Activated T-helper 1 cell treated with anti-CD3 and anti-CD28 coated beads, Interleukin-12 subunit alpha, Interleukin-12 subunit beta, Interleukin-2, Interleukin-4 antibody, amounts not matched to agents 30 ng/mL and 10 ng/mL and 1 ng/mL, durations not matched to agents 14 hours and 24 hours and 36 hours (primary cell): ENCODE measurements around the gene CHST3. TPM values are rescaled to one million over a fixed set of nuclear protein-coding genes. Genes with fewer than 3 reads are reported as not detected.

Experiments
- DNase-seq: peaks from one replicate; pipeline ENCODE4 v3.0.0; 2021; ENCODE audit warnings: low spot score
- H3K27ac Mint-ChIP-seq: one replicate; pipeline ENCODE4 v1.8.0; 2021; ENCODE audit warnings: mild to moderate bottlenecking, mixed read lengths
- H3K27me3 Mint-ChIP-seq: one replicate; pipeline ENCODE4 v1.8.0; 2022; ENCODE audit warnings: mild to moderate bottlenecking, moderate library complexity, mixed read lengths; ENCODE audit not compliant: insufficient read depth
- H3K36me3 Mint-ChIP-seq: one replicate; pipeline ENCODE4 v1.8.0; 2021; ENCODE audit warnings: low read depth, mixed read lengths
- H3K4me1 Mint-ChIP-seq: one replicate; pipeline ENCODE4 v1.8.0; 2021; ENCODE audit warnings: low read depth, mixed read lengths
- H3K4me3 Mint-ChIP-seq: one replicate; pipeline ENCODE4 v1.8.0; 2021; ENCODE audit warnings: mild to moderate bottlenecking, moderate library complexity, mixed read lengths
- H3K9me3 Mint-ChIP-seq: one replicate; pipeline ENCODE4 v1.8.0; 2021; ENCODE audit warnings: mixed read lengths
- intact Hi-C: fragments of 100-400 bp; cut with micrococcal nuclease; formaldehyde crosslinking; loops from one replicate; pipeline ENCODE4 v1.15.1; 2024
- total RNA-seq: library from RNA; stranded (reverse); gene quantifications from 2 replicates; pipeline ENCODE4 v1.2.3, GENCODE V29; 2022

The CHST3 gene
- total RNA-seq, 1 donor from 2014 or later, result 0.16 TPM

DNA sequence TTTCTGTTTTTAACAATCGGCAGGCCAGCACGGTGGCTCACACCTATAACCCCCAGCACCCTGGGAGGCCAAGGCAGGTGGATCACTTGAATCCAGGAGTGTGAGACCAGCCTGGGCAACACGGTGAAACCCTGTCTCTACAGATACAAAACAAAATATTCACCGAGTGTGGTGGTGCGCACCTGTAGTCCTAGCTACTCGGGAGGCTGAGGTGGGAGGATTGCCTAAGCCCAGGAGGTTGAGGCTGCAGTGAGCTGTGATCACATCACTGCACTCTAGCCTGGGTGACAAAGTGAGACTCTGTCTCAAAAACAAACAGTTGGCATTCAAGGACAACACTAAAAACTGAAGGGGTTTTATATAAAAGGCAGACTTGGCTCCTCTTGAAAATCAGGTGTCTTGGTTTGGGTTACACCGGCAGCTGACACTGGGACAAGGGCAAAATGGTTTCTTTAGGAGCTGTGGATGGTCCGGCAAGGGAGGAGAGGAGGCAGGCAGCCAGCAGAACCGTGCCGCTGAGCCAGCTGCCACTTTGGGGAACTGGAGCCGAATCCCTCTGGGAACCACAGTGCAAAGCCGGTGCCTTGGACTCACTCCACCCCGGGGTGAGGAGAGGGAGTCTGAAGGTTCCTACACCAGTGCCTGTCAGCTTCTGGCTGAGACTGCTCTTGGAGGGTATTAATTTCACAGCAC is 52.6 kb downstream of the CHST3 start:
- DNase-seq, result no peak
- intact Hi-C loops, result no loop called here
- peaks cover 6% of the 10 kb centered on the region for H3K4me1 Mint-ChIP-seq
- no peak overlapping the region for H3K27ac Mint-ChIP-seq
- no peaks in the 10 kb centered on the region for H3K36me3 Mint-ChIP-seq
- no peaks in the 10 kb centered on the region for H3K9me3 Mint-ChIP-seq
- H3K4me3 Mint-ChIP-seq, result no peak overlapping the region
- H3K27me3 Mint-ChIP-seq, result no peaks in the 10 kb centered on the region

DNA sequence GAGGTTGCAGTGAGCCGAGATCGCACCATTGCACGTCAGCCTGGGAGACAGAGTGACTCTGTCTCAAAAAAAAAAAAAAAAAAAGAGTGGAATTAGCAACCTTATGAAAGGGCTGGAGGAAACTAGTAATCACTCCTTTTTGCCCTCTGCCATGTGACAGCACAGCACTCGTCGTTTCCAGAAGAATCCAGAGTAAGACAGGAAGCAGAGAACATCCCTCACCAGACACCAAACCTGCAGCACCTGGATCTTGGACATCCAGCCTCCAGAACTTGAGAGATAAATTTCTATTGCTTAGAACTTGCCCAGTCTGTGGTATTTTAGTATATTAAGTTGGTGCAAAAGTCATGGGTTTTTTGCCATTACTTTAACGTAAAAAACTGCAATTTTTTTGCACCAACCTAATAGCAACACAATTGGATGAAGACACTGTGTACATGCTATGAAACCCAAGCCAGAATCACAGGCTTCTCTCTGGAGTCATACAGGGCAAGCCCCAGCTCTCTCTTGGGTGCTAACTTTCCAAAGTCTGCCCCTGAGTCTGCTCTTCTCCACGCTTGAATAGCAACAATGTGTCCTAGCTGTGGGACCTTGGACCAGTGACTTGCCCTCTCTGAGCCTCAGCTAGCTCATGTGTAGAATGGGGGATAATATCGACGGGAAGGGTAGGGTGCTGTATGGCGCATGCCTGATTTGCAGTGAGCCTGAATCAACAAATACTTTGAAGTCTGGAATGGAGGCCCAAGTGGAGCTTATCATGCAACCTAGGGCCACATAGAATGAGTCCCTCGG is 55.1 kb downstream of the CHST3 start:
- Mint-ChIP-seq H3K27ac (no peak overlapping the region), H3K36me3 (no peaks in the 10 kb centered on the region), H3K4me3 (no peak overlapping the region), H3K9me3 (no peaks in the 10 kb centered on the region), H3K4me1 (peaks cover 6% of the 10 kb centered on the region), H3K27me3 (no peaks in the 10 kb centered on the region)
- intact Hi-C loops, result no loop called here
- no peak for DNase-seq

DNA sequence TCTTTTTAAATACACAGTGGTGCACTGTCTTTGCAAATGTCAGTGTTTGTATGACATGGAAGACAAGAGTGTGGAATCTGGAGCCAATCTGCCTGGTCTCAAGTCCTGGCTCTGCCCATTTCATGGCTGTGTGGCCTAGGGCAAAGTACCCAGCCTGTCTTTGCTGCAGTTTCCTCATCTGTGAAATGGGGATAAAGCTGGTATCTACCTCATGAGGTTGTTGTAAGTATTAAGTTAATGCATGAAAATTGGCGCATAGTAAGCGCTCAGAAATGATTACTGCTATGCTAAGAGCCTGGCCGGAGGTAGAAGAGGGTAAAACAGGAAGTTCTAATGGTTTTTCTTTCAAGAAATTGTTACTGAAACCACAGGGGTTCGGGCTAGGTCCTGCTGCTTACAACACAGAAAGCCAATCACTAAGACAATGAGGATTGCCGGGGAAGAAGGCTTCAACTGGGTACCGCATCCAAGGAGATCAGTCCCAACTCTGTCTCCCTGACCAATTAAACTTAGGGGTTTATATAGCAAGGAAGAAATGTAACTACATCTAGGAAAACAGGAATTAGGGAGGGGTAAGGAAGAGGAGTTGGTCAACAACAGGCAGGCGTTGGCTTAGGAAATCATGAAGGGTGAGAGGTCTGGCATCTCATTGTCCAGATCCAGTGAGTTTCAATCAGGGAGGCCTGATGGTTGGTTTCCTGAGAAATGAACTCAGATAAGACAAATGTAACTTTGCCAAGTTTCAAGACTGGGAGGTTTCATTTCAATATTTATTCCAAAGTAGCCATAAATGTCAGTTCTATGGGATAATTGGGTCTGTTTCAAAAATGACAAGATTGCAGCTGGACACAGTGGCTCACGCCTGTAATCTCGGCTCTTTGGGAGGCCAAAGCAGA is 57.0 kb downstream of the CHST3 start:
- no peaks in the 10 kb centered on the region for H3K36me3 Mint-ChIP-seq
- DNase-seq, result no peak
- peaks cover 6% of the 10 kb centered on the region for H3K4me1 Mint-ChIP-seq
- intact Hi-C loops, result no loop called here
- H3K4me3 Mint-ChIP-seq, result no peak overlapping the region
- no peaks in the 10 kb centered on the region for H3K9me3 Mint-ChIP-seq
- peaks cover 3% of the 10 kb centered on the region for H3K27me3 Mint-ChIP-seq
- H3K27ac Mint-ChIP-seq, result no peak overlapping the region

DNA sequence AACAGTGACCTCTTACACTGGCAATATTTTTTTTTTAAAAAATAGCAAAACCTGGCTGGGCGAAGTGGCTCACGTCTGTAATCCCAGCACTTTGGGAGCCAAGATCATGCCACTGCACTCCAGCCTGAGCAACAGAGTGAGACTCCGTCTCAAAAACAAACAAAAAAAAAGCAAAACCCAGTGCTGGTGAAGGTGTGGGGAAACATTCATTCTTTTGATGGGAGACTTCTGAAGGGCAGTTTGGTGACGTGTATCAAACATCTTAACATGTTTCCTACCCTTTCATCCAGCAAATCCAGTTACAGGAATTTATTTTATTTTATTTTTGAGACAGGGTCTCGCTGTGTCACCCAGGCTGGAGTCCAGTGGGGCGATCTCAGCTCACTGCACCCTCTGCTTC is 58.0 kb downstream of the CHST3 start:
- Mint-ChIP-seq H3K4me1 (peaks cover 6% of the 10 kb centered on the region), H3K27me3 (peaks cover 3% of the 10 kb centered on the region), H3K4me3 (no peak overlapping the region), H3K9me3 (no peaks in the 10 kb centered on the region), H3K27ac (no peak overlapping the region), H3K36me3 (no peaks in the 10 kb centered on the region)
- DNase-seq, result no peak
- intact Hi-C loops, result no loop called here

DNA sequence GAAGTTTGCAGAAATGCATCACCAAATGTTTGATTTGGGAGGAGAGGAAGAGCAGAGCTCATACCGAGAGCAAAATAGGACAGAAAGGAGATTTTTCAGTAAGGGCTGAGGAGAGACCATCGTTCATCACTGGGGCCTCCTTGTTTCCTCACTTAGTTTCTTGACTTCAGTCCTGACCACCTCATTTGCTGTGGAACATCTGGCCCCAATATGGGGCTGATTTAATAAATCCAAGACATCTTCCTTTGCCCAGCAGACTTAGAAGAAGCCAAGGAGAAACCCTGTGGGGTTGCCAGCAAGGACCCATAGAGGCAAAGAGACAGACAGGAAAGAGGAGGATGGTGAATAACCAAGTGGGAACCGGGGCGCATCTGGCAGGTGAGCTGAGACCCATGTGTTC is 60.4 kb downstream of the CHST3 start:
- H3K4me1 Mint-ChIP-seq, result peaks cover 6% of the 10 kb centered on the region
- H3K27me3 Mint-ChIP-seq, result peaks cover 3% of the 10 kb centered on the region
- H3K4me3 Mint-ChIP-seq, result no peak overlapping the region
- DNase-seq, result no peak
- H3K9me3 Mint-ChIP-seq, result no peaks in the 10 kb centered on the region
- intact Hi-C loops, result no loop called here
- no peaks in the 10 kb centered on the region for H3K36me3 Mint-ChIP-seq
- H3K27ac Mint-ChIP-seq, result no peak overlapping the region

DNA sequence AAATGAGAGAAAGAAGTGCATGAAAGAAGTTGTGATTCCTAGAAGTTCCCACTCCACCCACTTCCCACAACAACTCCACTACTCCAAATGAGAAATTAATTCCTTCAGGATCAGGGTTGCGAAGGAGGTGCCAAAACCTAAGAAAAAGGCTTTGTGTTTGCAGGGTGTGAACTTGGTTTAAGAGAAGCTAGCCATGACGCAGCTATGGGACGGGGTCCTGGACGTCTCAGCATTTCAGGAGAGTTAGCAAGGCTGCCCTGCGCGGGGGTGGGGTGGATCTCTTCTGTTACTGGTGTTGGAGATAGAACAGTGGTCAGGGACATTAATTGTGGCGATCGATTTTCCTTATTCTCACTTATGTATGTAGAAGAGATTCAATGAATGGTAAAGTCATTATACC is 61.2 kb downstream of the CHST3 start:
- DNase-seq, result no peak
- Mint-ChIP-seq H3K36me3 (no peaks in the 10 kb centered on the region), H3K4me1 (peaks cover 6% of the 10 kb centered on the region), H3K27ac (no peak overlapping the region), H3K27me3 (peaks cover 3% of the 10 kb centered on the region), H3K9me3 (no peaks in the 10 kb centered on the region), H3K4me3 (no peak overlapping the region)
- intact Hi-C loops, result no loop called here

DNA sequence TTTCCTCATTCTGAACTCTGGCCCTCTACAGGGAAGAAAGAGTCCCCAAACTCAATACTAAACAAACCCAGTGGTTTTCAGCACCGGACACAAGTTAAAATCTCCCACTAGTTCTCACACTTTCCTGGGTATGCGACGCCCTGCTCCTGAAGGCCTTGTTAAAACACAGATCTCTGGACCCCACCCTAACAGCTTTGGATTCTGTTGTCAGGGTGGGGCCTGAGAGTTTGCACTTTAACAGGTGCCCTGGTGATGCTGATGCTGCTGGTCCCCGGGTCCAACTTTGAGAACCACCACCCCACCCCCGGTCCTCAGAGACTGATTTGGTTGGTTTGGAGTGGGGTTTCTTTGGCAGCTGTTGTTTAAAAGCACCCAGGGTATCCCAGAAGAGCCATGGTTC is 61.6 kb downstream of the CHST3 start:
- intact Hi-C loops, result no loop called here
- Mint-ChIP-seq H3K9me3 (no peaks in the 10 kb centered on the region), H3K4me1 (peaks cover 5% of the 10 kb centered on the region), H3K27ac (no peak overlapping the region), H3K4me3 (no peak overlapping the region), H3K36me3 (no peaks in the 10 kb centered on the region), H3K27me3 (peaks cover 3% of the 10 kb centered on the region)
- DNase-seq, result no peak

DNA sequence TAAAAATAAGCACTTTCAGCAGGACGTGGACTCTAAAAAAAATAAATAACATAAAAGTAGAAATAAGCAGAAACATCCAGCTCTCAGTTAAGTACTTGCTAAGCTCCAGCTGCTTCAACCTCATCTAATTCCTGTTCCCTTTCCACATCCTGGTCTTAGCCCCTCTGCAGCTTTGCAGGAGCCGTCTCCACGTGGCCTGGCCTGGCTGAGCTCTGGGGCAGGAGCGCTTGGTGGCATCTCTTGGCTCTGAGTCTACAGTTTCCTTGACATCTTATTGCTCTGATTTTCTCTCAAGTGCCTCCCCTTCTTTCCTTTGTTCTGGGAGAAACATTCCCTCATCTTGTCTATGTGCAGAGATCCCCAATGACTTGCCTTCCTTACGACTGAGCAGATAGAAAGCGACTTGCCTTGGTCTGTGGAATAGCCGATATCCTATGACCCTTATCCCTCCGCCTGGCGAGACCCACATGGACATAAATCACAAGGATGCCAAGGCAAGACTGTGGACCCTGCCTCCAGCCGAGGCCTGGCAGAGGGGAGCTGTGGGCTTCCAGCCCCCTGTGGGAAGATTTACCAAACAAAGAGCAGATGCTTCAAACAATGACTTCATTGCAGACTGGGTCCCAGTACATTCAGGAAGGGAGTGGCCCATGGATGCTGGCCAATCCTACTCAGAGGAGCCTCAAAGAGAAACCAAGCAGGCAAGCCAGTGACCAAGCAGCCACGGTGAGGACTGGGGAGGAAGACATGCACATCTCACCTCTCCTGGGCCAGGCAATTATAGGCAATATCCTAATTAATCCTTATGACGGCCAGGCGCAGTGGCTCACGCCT is 62.3 kb downstream of the CHST3 start:
- no peaks in the 10 kb centered on the region for H3K36me3 Mint-ChIP-seq
- no peaks in the 10 kb centered on the region for H3K4me1 Mint-ChIP-seq
- H3K4me3 Mint-ChIP-seq, result no peak overlapping the region

DNA sequence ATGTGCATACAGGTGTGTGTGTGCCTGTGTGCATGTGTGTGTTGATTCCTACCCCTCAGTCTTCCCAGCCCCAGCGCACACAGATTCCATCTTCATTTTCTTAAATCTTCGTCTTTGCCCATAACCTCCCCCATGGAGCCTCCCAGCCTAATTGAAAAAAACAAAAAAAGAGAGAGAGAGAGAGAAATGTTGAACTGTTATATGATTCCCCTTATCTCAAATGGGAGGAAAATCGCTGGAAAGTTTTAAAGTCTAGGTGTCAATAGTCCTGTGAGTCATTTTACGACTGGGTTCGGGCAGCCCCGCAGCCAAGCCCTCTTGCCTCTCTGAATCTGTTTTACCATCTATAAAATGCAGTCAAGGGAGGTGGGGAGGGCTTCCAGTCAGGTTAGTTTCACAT is 63.3 kb downstream of the CHST3 start:
- H3K27ac Mint-ChIP-seq, result no peak overlapping the region
- no peak for DNase-seq
- H3K36me3 Mint-ChIP-seq, result no peaks in the 10 kb centered on the region
- intact Hi-C loops, result no loop called here
- H3K27me3 Mint-ChIP-seq, result peaks cover 10% of the 10 kb centered on the region
- H3K4me1 Mint-ChIP-seq, result no peaks in the 10 kb centered on the region
- no peak overlapping the region for H3K4me3 Mint-ChIP-seq
- H3K9me3 Mint-ChIP-seq, result no peaks in the 10 kb centered on the region

More for the DNA sequence above, 62.3 kb downstream of the CHST3 start:
- no peak for DNase-seq
- peaks cover 5% of the 10 kb centered on the region for H3K27me3 Mint-ChIP-seq
- intact Hi-C loops, result no loop called here
- H3K9me3 Mint-ChIP-seq, result no peaks in the 10 kb centered on the region
- no peak overlapping the region for H3K27ac Mint-ChIP-seq

DNA sequence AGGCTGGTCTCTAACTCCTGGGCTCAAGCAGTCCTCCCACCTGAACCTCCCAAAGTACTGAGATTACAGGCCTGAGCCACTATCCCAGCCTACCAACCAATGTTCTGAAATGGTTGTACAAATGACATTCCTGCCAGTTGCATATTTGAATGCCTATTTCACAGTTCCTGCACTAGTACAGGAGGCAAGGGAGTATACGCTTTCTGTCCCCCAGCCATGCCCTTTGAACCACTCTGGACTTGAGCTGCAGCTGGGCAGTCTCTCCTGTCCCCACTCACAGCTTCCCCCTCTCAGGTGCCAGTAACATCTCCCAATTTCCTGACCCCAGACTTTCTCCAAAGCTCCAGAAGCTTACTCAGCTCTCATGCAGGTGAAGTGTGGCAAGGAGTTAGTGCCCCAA is 65.2 kb downstream of the CHST3 start:
- Mint-ChIP-seq H3K27me3 (peaks cover 11% of the 10 kb centered on the region), H3K4me3 (no peak overlapping the region), H3K9me3 (no peaks in the 10 kb centered on the region), H3K4me1 (no peaks in the 10 kb centered on the region), H3K27ac (no peak overlapping the region), H3K36me3 (no peaks in the 10 kb centered on the region)
- intact Hi-C loops, result no loop called here
- DNase-seq, result no peak

DNA sequence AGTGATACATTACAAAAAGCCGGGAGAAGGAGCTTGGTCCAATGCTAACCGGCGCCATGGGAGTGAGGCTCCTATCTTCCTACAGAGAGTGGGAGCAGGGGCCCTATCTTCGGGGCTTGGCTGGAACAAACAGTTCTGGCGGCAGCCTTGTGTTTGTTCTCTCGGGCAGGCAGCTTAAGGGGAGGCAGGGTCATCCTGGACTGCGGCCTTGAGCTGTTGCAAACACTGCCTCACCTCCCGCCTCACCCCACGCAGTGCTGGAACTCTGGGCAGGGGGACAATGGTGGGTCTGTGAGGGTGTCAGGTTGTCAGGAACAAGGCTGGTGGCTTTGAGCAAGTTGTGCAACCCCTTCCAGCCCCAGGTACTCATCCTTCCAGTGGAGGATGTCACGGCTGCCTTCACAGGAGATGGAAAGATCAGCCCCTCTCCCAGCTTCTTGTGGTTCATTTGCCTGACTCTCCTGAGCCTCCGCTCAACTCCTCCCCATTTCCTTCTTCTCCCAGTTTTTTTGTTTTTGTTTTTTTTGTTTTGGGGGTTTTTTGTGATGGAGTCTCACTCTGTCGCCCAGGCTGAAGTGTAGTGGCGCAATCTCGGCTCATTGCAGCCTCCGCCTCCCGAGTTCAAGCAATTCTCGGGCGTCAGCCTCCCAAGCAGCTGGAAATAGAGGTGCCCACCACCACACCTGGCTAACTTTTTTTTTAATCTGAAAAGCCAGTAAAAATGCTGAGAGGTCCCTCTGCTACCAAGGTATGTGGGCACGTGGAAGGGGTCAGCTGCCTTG is 66.8 kb downstream of the CHST3 start:
- intact Hi-C loops, result no loop called here
- Mint-ChIP-seq H3K27ac (no peak overlapping the region), H3K4me3 (no peak overlapping the region), H3K27me3 (peaks cover 8% of the 10 kb centered on the region), H3K9me3 (no peaks in the 10 kb centered on the region), H3K4me1 (no peaks in the 10 kb centered on the region), H3K36me3 (no peaks in the 10 kb centered on the region)
- no peak for DNase-seq

DNA sequence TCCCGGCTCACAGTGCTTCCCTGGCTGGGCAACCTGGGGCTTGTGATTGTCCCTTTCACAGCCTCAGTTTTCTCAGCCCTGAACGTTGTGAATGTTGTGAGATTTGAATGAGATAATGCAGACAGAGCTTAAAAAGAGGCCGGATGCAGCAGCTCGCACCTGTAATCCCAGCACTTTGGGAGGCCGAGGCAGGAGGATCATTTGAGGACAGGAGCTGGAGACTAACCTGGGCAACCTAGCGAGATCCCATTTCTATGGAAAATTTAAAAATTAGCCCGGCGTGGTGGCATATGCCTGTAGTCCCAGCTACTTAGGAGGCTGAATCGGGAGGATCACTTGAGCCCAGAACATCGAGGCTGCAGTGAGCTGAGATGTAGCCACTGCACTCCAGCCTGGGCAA is 67.5 kb downstream of the CHST3 start:
- no peak for DNase-seq
- H3K36me3 Mint-ChIP-seq, result no peaks in the 10 kb centered on the region
- intact Hi-C loops, result no loop called here
- no peaks in the 10 kb centered on the region for H3K4me1 Mint-ChIP-seq
- H3K27ac Mint-ChIP-seq, result no peak overlapping the region
- H3K4me3 Mint-ChIP-seq, result no peak overlapping the region
- peaks cover 9% of the 10 kb centered on the region for H3K27me3 Mint-ChIP-seq
- H3K9me3 Mint-ChIP-seq, result no peaks in the 10 kb centered on the region
